Measurements from ENCODE around the gene MAP6.

- TF ChIP-seq CTCF (IDR thresholded peaks at IDR 0.05) (no peak), POLR2A (IDR thresholded peaks at IDR 0.05) (no peak)
Observed at GRCh38 chr11:75705541-75705940, 36.7 kb upstream of the MAP6 start.

Data from right lobe of liver (tissue), 4 donors.